HepG2 (cell line): ENCODE data around the gene MTHFSD. TPM values are rescaled to one million over a fixed set of nuclear protein-coding genes. Genes with fewer than 3 reads are reported as not detected.

ENCODE experiments used
- HNRNPH1 ChIP-seq: fragments of 200-400 bp; formaldehyde crosslinking; optimal IDR thresholded peaks from 2 replicates; pipeline ENCODE3; 2017; ENCODE audit warnings: mild to moderate bottlenecking, low read depth, low read length
- MED8 ChIP-seq: sonication (generic); formaldehyde crosslinking; IDR thresholded peaks from 2 replicates; pipeline ENCODE4 v1.8.1; 2023; ENCODE audit warnings: mild to moderate bottlenecking, missing genetic modification reagents; ENCODE audit not compliant: insufficient replicate concordance
- MIER3 ChIP-seq: IDR thresholded peaks from 2 replicates; pipeline ENCODE4 v1.6.1; 2016; ENCODE audit warnings: missing compliant biosample characterization, borderline replicate concordance
- SRSF4 ChIP-seq: fragments of 200-400 bp; formaldehyde crosslinking; IDR thresholded peaks from one replicate; pipeline ENCODE4 v1.6.1; 2018; ENCODE audit warnings: mild to moderate bottlenecking, low read depth, low read length, moderate library complexity; ENCODE audit not compliant: poor library complexity, severe bottlenecking
- ZNF24 ChIP-seq: fragments of 450-650 bp; IDR thresholded peaks from 2 replicates; pipeline ENCODE4 v1.6.1; 2017; ENCODE audit warnings: antibody characterized with exemption, mild to moderate bottlenecking
- ZNF672 ChIP-seq: sonication (generic); formaldehyde crosslinking; IDR thresholded peaks from 2 replicates; pipeline ENCODE4 v1.8.1; 2022; ENCODE audit warnings: missing genetic modification reagents
- polyA plus RNA-seq, 8 experiments: library from polyadenylated mRNA; depleted of rRNA in 3 of 8; stranded (reverse) in 7 of 8; unstranded in 1 of 8; fragments of >200 nt; fragmentation: Illumina TruSeq in 4 of 8; extraction: Trizol in 4 of 8; gene quantifications; 2 replicates each; pipeline versions ENCODE4 v1.2.1 to v1.2.3, GENCODE V29; 2011 to 2016; ENCODE audit warnings: low read depth in 4 of 8, missing spikeins in 1 of 8, mixed read lengths in 1 of 8; ENCODE audit not compliant: insufficient read depth in 1 of 8
- total RNA-seq, 5 experiments: library from RNA; depleted of rRNA; stranded (reverse); fragments of >200 nt; fragmentation: Illumina TruSeq; extraction: Trizol; gene quantifications; 2 replicates each; pipeline ENCODE4 v1.2.3, GENCODE V29; 2016; ENCODE audit warnings: low read depth in 1 of 5
- TF ChIP-seq, protein P1 (sequence below): IDR thresholded peaks from 2 replicates; pipeline ENCODE4 v1.6.1; 2016
- TF ChIP-seq, protein P2 (sequence below): sonication (generic); formaldehyde crosslinking; IDR thresholded peaks from 2 replicates; pipeline ENCODE4 v1.4.0; 2020; ENCODE audit warnings: missing genetic modification reagents, borderline replicate concordance
- TF ChIP-seq, protein P3 (sequence below): IDR thresholded peaks from 2 replicates; pipeline ENCODE4 v1.6.1; 2016; ENCODE audit warnings: low read depth, missing genetic modification reagents, missing compliant biosample characterization
- TF ChIP-seq, protein P4 (sequence below): sonication (generic); formaldehyde crosslinking; IDR thresholded peaks from 2 replicates; pipeline ENCODE4 v1.5.1; 2020; ENCODE audit warnings: missing genetic modification reagents, mild to moderate bottlenecking, borderline replicate concordance
- TF ChIP-seq, protein P5 (sequence below): sonication (generic); formaldehyde crosslinking; IDR thresholded peaks from 2 replicates; pipeline ENCODE4 v1.4.0; 2020; ENCODE audit warnings: missing genetic modification reagents
- TF ChIP-seq, protein P6 (sequence below): IDR thresholded peaks from 2 replicates; pipeline ENCODE4 v1.6.1; 2016; ENCODE audit warnings: missing compliant biosample characterization, missing genetic modification reagents, borderline replicate concordance
- TF ChIP-seq, protein P7 (sequence below): sonication (generic); formaldehyde crosslinking; IDR thresholded peaks from 2 replicates; pipeline ENCODE4 v1.8.0; 2022; ENCODE audit warnings: mild to moderate bottlenecking, missing genetic modification reagents, moderate library complexity

Gene MTHFSD
- total and polyA plus RNA-seq, 2 of the 13 experiments (the other 11 are each of a cell fraction or from before 2014, with no cell fraction given), result 14.2 to 16.3 TPM

DNA sequence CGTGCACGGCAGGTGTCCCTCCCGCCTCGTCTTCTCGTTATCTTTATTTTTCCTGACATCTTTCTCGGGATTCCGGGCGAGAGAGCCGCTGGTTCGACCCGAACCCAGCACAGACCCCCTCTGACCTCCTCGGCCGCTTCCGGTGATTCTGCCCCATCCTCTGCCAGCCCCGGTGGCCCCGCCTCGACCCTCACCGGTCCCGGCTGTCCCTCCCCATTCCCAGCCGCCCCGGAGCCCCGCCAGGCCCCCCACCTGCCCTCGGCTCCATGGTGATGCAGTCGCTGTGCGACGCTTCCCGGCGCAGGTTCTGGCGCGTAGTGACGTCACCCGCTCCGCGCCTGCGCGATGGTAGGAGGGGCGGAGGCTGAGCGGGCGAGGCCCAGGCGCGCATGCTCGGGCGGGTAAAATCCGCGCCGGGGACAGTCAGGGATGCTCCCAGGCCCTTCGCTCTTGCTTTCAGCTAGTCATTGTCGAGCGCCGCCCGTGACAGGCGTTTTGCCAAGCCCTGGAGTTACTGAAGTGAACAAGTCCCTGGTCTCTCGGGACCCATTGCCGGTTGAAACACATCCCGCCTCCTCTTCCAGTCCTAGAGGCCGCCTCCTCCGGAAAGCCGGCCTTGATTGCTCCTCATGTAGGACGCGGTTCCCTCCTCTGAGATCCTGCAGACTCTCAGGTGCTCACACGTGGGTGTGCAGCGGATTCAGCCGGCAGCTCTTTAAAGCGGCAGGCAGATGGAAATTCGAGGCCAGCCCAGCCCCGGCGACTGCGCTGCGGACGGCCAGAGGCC lies at the start of gene MTHFSD (continued):
- TF ChIP-seq, protein P1, sequence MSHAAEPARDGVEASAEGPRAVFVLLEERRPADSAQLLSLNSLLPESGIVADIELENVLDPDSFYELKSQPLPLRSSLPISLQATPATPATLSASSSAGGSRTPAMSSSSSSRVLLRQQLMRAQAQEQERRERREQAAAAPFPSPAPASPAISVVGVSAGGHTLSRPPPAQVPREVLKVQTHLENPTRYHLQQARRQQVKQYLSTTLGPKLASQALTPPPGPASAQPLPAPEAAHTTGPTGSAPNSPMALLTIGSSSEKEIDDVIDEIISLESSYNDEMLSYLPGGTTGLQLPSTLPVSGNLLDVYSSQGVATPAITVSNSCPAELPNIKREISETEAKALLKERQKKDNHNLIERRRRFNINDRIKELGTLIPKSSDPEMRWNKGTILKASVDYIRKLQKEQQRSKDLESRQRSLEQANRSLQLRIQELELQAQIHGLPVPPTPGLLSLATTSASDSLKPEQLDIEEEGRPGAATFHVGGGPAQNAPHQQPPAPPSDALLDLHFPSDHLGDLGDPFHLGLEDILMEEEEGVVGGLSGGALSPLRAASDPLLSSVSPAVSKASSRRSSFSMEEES (CRISPR knock-in tag), result no peak; the same call in 1 of the 2 replicates
- TF ChIP-seq HNRNPH1 (no peak), ZNF672 (CRISPR knock-in tag) (no peak), ZNF24 (no peak), MIER3 (CRISPR knock-in tag) (no peak), MED8 (CRISPR knock-in tag) (peak; percentile 81), SRSF4 (no peak)
- TF ChIP-seq, protein P2, sequence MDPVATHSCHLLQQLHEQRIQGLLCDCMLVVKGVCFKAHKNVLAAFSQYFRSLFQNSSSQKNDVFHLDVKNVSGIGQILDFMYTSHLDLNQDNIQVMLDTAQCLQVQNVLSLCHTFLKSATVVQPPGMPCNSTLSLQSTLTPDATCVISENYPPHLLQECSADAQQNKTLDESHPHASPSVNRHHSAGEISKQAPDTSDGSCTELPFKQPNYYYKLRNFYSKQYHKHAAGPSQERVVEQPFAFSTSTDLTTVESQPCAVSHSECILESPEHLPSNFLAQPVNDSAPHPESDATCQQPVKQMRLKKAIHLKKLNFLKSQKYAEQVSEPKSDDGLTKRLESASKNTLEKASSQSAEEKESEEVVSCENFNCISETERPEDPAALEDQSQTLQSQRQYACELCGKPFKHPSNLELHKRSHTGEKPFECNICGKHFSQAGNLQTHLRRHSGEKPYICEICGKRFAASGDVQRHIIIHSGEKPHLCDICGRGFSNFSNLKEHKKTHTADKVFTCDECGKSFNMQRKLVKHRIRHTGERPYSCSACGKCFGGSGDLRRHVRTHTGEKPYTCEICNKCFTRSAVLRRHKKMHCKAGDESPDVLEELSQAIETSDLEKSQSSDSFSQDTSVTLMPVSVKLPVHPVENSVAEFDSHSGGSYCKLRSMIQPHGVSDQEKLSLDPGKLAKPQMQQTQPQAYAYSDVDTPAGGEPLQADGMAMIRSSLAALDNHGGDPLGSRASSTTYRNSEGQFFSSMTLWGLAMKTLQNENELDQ (CRISPR knock-in tag), result no peak
- TF ChIP-seq, protein P3, sequence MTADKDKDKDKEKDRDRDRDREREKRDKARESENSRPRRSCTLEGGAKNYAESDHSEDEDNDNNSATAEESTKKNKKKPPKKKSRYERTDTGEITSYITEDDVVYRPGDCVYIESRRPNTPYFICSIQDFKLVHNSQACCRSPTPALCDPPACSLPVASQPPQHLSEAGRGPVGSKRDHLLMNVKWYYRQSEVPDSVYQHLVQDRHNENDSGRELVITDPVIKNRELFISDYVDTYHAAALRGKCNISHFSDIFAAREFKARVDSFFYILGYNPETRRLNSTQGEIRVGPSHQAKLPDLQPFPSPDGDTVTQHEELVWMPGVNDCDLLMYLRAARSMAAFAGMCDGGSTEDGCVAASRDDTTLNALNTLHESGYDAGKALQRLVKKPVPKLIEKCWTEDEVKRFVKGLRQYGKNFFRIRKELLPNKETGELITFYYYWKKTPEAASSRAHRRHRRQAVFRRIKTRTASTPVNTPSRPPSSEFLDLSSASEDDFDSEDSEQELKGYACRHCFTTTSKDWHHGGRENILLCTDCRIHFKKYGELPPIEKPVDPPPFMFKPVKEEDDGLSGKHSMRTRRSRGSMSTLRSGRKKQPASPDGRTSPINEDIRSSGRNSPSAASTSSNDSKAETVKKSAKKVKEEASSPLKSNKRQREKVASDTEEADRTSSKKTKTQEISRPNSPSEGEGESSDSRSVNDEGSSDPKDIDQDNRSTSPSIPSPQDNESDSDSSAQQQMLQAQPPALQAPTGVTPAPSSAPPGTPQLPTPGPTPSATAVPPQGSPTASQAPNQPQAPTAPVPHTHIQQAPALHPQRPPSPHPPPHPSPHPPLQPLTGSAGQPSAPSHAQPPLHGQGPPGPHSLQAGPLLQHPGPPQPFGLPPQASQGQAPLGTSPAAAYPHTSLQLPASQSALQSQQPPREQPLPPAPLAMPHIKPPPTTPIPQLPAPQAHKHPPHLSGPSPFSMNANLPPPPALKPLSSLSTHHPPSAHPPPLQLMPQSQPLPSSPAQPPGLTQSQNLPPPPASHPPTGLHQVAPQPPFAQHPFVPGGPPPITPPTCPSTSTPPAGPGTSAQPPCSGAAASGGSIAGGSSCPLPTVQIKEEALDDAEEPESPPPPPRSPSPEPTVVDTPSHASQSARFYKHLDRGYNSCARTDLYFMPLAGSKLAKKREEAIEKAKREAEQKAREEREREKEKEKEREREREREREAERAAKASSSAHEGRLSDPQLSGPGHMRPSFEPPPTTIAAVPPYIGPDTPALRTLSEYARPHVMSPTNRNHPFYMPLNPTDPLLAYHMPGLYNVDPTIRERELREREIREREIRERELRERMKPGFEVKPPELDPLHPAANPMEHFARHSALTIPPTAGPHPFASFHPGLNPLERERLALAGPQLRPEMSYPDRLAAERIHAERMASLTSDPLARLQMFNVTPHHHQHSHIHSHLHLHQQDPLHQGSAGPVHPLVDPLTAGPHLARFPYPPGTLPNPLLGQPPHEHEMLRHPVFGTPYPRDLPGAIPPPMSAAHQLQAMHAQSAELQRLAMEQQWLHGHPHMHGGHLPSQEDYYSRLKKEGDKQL (CRISPR knock-in tag), result no peak
- TF ChIP-seq, protein P4, sequence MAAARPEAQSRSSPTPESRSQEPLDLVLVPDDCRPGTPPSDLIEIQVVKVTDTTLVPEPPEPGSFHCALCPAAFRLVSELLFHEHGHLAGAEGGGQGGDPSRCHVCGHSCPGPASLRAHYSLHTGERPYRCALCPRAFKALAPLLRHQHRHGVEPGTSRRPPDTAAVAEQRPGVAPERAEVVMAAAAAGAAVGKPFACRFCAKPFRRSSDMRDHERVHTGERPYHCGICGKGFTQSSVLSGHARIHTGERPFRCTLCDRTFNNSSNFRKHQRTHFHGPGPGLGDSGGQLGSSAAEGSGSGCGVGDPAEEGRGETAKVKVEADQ (CRISPR knock-in tag), result peak; percentile 87; the same call in 1 of the 2 replicates
- TF ChIP-seq, protein P5, sequence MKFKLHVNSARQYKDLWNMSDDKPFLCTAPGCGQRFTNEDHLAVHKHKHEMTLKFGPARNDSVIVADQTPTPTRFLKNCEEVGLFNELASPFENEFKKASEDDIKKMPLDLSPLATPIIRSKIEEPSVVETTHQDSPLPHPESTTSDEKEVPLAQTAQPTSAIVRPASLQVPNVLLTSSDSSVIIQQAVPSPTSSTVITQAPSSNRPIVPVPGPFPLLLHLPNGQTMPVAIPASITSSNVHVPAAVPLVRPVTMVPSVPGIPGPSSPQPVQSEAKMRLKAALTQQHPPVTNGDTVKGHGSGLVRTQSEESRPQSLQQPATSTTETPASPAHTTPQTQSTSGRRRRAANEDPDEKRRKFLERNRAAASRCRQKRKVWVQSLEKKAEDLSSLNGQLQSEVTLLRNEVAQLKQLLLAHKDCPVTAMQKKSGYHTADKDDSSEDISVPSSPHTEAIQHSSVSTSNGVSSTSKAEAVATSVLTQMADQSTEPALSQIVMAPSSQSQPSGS (CRISPR knock-in tag), result peak; percentile 89
- TF ChIP-seq, protein P6, sequence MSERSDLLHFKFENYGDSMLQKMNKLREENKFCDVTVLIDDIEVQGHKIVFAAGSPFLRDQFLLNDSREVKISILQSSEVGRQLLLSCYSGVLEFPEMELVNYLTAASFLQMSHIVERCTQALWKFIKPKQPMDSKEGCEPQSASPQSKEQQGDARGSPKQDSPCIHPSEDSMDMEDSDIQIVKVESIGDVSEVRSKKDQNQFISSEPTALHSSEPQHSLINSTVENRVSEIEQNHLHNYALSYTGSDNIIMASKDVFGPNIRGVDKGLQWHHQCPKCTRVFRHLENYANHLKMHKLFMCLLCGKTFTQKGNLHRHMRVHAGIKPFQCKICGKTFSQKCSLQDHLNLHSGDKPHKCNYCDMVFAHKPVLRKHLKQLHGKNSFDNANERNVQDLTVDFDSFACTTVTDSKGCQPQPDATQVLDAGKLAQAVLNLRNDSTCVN (CRISPR knock-in tag), result peak; percentile 9; the same call in 1 of the 2 replicates
- TF ChIP-seq, protein P7, sequence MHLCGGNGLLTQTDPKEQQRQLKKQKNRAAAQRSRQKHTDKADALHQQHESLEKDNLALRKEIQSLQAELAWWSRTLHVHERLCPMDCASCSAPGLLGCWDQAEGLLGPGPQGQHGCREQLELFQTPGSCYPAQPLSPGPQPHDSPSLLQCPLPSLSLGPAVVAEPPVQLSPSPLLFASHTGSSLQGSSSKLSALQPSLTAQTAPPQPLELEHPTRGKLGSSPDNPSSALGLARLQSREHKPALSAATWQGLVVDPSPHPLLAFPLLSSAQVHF, result 0 out of 2 replicates have a peak, but pooled peaks have one; percentile 63
